ENCODE data around the gene THRB. TPM values are rescaled to one million over a fixed set of nuclear protein-coding genes. Genes with fewer than 3 reads are reported as not detected.

Gene THRB
- total RNA-seq, 1 experiment from 2014 or later = 9.7 TPM

DNA sequence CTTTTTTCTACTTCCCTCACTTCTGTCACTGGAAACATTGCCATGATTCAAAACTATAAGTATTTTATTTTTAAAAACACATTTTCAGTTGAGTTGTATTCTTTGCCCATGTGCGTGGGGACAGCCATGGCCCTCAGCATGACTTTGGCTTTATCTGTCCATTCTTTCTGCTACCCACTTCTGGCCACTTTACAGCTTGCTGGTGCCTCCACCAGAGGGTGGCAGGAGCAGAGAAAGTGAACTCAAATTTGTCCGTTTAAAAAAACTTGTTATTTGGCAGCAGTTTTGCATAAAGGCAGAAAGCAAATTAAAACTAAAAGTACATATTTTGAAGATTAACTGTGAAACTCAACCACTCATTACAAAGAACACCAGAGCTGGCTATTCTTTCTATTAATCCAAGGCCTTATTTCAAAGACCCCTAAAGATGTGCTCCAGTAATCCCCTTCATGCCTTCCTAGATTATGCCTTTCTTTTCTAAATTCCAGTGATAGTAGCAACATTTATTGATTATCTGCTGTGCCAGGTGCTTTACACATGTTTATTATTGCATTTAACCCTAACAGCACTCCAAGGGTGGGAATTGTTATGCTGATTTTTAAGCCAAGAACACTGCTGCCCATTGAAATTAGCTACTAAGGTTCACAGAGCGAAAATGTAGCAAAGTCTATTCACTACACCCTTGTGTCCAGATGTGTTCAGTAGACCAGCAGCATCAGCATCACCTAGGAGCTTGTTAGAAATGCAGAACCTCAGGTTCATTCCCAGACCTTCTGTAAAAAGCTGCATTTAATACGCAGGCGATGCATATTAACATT, 134.8 kb downstream of the THRB start:
- Histone ChIP-seq H3K27ac (no peak overlapping the region), H3K36me3 (ENCODE audit: low read depth) (no peaks in the 10 kb centered on the region), H4K20me1 (ENCODE audit: insufficient read depth) (no peaks in the 10 kb centered on the region), H3K9me3 (ENCODE audit: insufficient read depth, low read depth) (peaks cover 4% of the 10 kb centered on the region; the same call in 1 of the 2 replicates), H3K4me2 (no peak overlapping the region), H3K4me3 (no peak overlapping the region), H3K27me3 (ENCODE audit: insufficient read depth, low read depth) (no peaks in the 10 kb centered on the region), H3K9me2 (ENCODE audit: insufficient read depth) (no peaks in the 10 kb centered on the region), H3K4me1 (replicated peaks; ENCODE audit: insufficient read depth) (peaks cover 27% of the 10 kb centered on the region), H3F3A (ENCODE audit: insufficient read depth, low read depth) (peaks cover 13% of the 10 kb centered on the region), H2AFZ (no peak overlapping the region), H3K79me2 (ENCODE audit: low read depth) (peaks cover 7% of the 10 kb centered on the region)
- ChIA-PET CTCF (no interaction called here), POLR2A (ENCODE audit: unreplicated experiment) (no interaction called here)
- BruUV-seq (replicated peaks) = no TSS peak
- intact Hi-C loops (cut with micrococcal nuclease; ENCODE audit: unreplicated experiment) = loop anchor here (10.0 kb wide), 2 partner anchors 55 to 95 kb away; no protein-coding TSS in a partner anchor
- no peak for DNase-seq
- TF ChIP-seq, protein P1, sequence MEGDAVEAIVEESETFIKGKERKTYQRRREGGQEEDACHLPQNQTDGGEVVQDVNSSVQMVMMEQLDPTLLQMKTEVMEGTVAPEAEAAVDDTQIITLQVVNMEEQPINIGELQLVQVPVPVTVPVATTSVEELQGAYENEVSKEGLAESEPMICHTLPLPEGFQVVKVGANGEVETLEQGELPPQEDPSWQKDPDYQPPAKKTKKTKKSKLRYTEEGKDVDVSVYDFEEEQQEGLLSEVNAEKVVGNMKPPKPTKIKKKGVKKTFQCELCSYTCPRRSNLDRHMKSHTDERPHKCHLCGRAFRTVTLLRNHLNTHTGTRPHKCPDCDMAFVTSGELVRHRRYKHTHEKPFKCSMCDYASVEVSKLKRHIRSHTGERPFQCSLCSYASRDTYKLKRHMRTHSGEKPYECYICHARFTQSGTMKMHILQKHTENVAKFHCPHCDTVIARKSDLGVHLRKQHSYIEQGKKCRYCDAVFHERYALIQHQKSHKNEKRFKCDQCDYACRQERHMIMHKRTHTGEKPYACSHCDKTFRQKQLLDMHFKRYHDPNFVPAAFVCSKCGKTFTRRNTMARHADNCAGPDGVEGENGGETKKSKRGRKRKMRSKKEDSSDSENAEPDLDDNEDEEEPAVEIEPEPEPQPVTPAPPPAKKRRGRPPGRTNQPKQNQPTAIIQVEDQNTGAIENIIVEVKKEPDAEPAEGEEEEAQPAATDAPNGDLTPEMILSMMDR (conservative IDR thresholded peaks at IDR 0.05) = no peak
- TF ChIP-seq EZH2 (IDR thresholded peaks at IDR 0.05; ENCODE audit: low read depth) = no peak

DNA sequence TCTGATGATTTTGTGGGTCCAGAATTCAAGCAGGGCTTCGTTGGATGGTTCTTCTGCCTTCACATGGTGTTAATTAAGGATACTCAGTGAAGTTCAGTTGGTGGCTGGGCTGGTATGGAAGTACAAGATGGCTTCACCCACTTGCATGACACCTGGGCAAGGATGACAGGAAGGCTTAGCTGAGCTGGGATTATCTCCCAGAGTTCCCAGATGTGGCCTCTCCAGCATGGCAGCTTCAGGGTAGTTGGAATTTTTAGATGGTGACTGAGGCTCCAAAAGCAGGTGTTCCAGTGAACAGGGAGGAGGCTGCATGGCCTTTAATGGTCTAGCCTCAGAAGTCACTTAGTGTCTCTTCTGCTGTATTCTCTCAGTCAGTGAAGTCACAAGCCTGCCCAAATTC, 135.5 kb downstream of the THRB start:
- H3F3A ChIP-seq (ENCODE audit: insufficient read depth, low read depth) = peaks cover 6% of the 10 kb centered on the region
- CTCF ChIA-PET = no interaction called here
- BruUV-seq (replicated peaks) = no TSS peak
- no peak overlapping the region for H3K4me2 ChIP-seq
- H3K27ac ChIP-seq = no peak overlapping the region
- H3K9me3 ChIP-seq (ENCODE audit: insufficient read depth, low read depth) = no peaks in the 10 kb centered on the region; the same call in 1 of the 2 replicates
- peaks cover 19% of the 10 kb centered on the region for H3K4me1 ChIP-seq (replicated peaks; ENCODE audit: insufficient read depth)
- no peak for TF ChIP-seq EZH2 (IDR thresholded peaks at IDR 0.05; ENCODE audit: low read depth)
- TF ChIP-seq, protein P1 (conservative IDR thresholded peaks at IDR 0.05) = no peak
- no peaks in the 10 kb centered on the region for H3K27me3 ChIP-seq (ENCODE audit: insufficient read depth, low read depth)
- no peak overlapping the region for H2AFZ ChIP-seq
- no peak for DNase-seq
- peaks cover 5% of the 10 kb centered on the region for H3K79me2 ChIP-seq (ENCODE audit: low read depth)
- intact Hi-C loops (cut with micrococcal nuclease; ENCODE audit: unreplicated experiment) = no loop called here
- no peaks in the 10 kb centered on the region for H3K36me3 ChIP-seq (ENCODE audit: low read depth)
- H4K20me1 ChIP-seq (ENCODE audit: insufficient read depth) = no peaks in the 10 kb centered on the region
- POLR2A ChIA-PET (ENCODE audit: unreplicated experiment) = no interaction called here
- H3K4me3 ChIP-seq = no peak overlapping the region
- H3K9me2 ChIP-seq (ENCODE audit: insufficient read depth) = no peaks in the 10 kb centered on the region

DNA sequence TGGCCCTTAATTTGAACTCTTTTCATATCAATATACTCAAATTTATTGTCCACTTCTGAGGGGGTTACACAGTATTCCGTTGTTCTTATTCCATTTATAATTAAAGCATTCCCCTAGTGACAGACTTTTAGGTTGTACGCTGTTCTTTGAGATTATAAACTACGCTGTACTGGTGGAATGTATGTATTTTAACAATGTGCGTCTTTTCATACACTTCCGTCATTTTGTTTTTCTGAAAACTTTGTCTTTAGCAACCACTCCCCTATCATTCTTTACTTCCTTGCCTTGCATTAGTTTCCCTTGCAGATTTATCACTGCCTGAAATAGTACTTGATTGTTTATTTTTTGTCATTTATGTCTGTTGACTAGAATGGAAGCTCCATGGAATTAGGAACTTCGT, 137.0 kb downstream of the THRB start:
- POLR2A ChIA-PET (ENCODE audit: unreplicated experiment) = no interaction called here
- no peaks in the 10 kb centered on the region for H3K27me3 ChIP-seq (ENCODE audit: insufficient read depth, low read depth)
- H3K4me1 ChIP-seq (replicated peaks; ENCODE audit: insufficient read depth) = peaks cover 5% of the 10 kb centered on the region
- H3K79me2 ChIP-seq (ENCODE audit: low read depth) = no peaks in the 10 kb centered on the region
- BruUV-seq (replicated peaks) = no TSS peak
- H3K9me3 ChIP-seq (ENCODE audit: insufficient read depth, low read depth) = no peaks in the 10 kb centered on the region; the same call in 1 of the 2 replicates
- no peaks in the 10 kb centered on the region for H4K20me1 ChIP-seq (ENCODE audit: insufficient read depth)
- DNase-seq = no peak
- H3K9me2 ChIP-seq (ENCODE audit: insufficient read depth) = no peaks in the 10 kb centered on the region
- H2AFZ ChIP-seq = no peak overlapping the region
- no peak overlapping the region for H3K27ac ChIP-seq
- no peak overlapping the region for H3K4me2 ChIP-seq
- TF ChIP-seq, protein P1 (conservative IDR thresholded peaks at IDR 0.05) = no peak
- TF ChIP-seq EZH2 (IDR thresholded peaks at IDR 0.05; ENCODE audit: low read depth) = no peak
- no peak overlapping the region for H3K4me3 ChIP-seq
- intact Hi-C loops (cut with micrococcal nuclease; ENCODE audit: unreplicated experiment) = no loop called here
- H3K36me3 ChIP-seq (ENCODE audit: low read depth) = no peaks in the 10 kb centered on the region
- no peaks in the 10 kb centered on the region for H3F3A ChIP-seq (ENCODE audit: insufficient read depth, low read depth)
- CTCF ChIA-PET = no interaction called here
